ENCODE data around the gene ACIN1.

ACIN1 gene

GRCh38 chr14:23094666-23095195 lies at the start of gene ACIN1:
ACIN1 (minus strand) TSS chr14:23095136; CDS start chr14:23095112, 24 bp downstream.
- DNase-seq: no peak

GRCh38 chr14:23143911-23144310 lies 49.0 kb upstream of the ACIN1 start:
- DNase-seq: no peak

- DNase-seq: no peak
Measured at GRCh38 chr14:23142826-23143225, 47.9 kb upstream of the ACIN1 start.

GRCh38 chr14:23141706-23142444 lies 46.9 kb upstream of the ACIN1 start:
- DNase-seq: peak; percentile 54

GRCh38 chr14:23140371-23140770 lies 45.4 kb upstream of the ACIN1 start:
- DNase-seq: no peak

- DNase-seq: no peak
Measured at GRCh38 chr14:23139874-23140273, 44.9 kb upstream of the ACIN1 start.

- DNase-seq: no peak
Measured at GRCh38 chr14:23137813-23138535, 43.0 kb upstream of the ACIN1 start.

GRCh38 chr14:23137192-23137812 lies 42.4 kb upstream of the ACIN1 start:
- DNase-seq: no peak

- DNase-seq: no peak
Measured at GRCh38 chr14:23136566-23137133, 41.7 kb upstream of the ACIN1 start.

- no peak for DNase-seq
Measured at GRCh38 chr14:23132970-23133369, 38.0 kb upstream of the ACIN1 start.

- no peak for DNase-seq
Measured at GRCh38 chr14:23131482-23131881, 36.5 kb upstream of the ACIN1 start.

GRCh38 chr14:23130871-23131270 lies 35.9 kb upstream of the ACIN1 start:
- DNase-seq: no peak

GRCh38 chr14:23129759-23130316 lies 34.9 kb upstream of the ACIN1 start:
- DNase-seq: no peak

GRCh38 chr14:23128969-23129758 lies 34.2 kb upstream of the ACIN1 start:
- no peak for DNase-seq

GRCh38 chr14:23127861-23128260 lies 32.9 kb upstream of the ACIN1 start:
- no peak for DNase-seq

GRCh38 chr14:23126548-23127278 lies 31.8 kb upstream of the ACIN1 start:
- no peak for DNase-seq

- no peak for DNase-seq
Measured at GRCh38 chr14:23125933-23126524, 31.1 kb upstream of the ACIN1 start.

GRCh38 chr14:23125011-23125410 lies 30.1 kb upstream of the ACIN1 start:
- DNase-seq: no peak

- no peak for DNase-seq
Measured at GRCh38 chr14:23124337-23124954, 29.5 kb upstream of the ACIN1 start.

- DNase-seq: no peak
Measured at GRCh38 chr14:23123419-23123818, 28.5 kb upstream of the ACIN1 start.

- no peak for DNase-seq
Measured at GRCh38 chr14:23122086-23122485, 27.1 kb upstream of the ACIN1 start.

Data from NCI-H1048 (cell line).